Type B pancreatic cell (in vitro differentiated cells): Measurements from ENCODE around the gene GALC. TPM values are rescaled to one million over a fixed set of nuclear protein-coding genes. Genes with fewer than 3 reads are reported as not detected.

ENCODE experiments used
- DNase-seq: peaks from one replicate; pipeline ENCODE4 v3.0.0; 2021; ENCODE audit warnings: mixed read lengths; ENCODE audit not compliant: unreplicated experiment; ENCODE audit errors: extremely low spot score
- H3K27ac Mint-ChIP-seq: 2 replicates; pipeline ENCODE4 v1.8.0; 2021; ENCODE audit warnings: mild to moderate bottlenecking, mixed read lengths
- H3K27me3 Mint-ChIP-seq: 2 replicates; pipeline ENCODE4 v1.8.0; 2021; ENCODE audit warnings: mixed read lengths
- H3K36me3 Mint-ChIP-seq: 2 replicates; pipeline ENCODE4 v1.8.0; 2021; ENCODE audit warnings: mixed read lengths
- H3K4me1 Mint-ChIP-seq: one replicate; pipeline ENCODE4 v1.8.0; 2021; ENCODE audit warnings: mixed read lengths; ENCODE audit not compliant: unreplicated experiment
- H3K4me3 Mint-ChIP-seq: 2 replicates; pipeline ENCODE4 v1.8.0; 2021; ENCODE audit warnings: mild to moderate bottlenecking, mixed read lengths
- H3K9me3 Mint-ChIP-seq: 2 replicates; pipeline ENCODE4 v1.8.0; 2021; ENCODE audit warnings: mixed read lengths
- CTCF ChIP-seq: fragments of 200-600 bp; sonication (generic); conservative IDR thresholded peaks from 2 replicates; pipeline ENCODE4 v1.5.0; 2021; ENCODE audit warnings: antibody characterized with exemption, mild to moderate bottlenecking
- total RNA-seq: library from RNA; stranded (reverse); gene quantifications from 2 replicates; pipeline ENCODE4 v1.2.1, GENCODE V29; 2021; ENCODE audit warnings: low replicate concordance

Gene GALC
- total RNA-seq, 1 donor from 2014 or later, result 18.5 TPM

- H3K4me3 Mint-ChIP-seq, result no peak overlapping the region
- TF ChIP-seq CTCF, result no peak
- H3K4me1 Mint-ChIP-seq, result no peaks in the 10 kb centered on the region
- no peaks in the 10 kb centered on the region for H3K36me3 Mint-ChIP-seq
- H3K27ac Mint-ChIP-seq, result no peak overlapping the region
- H3K27me3 Mint-ChIP-seq, result peaks cover 8% of the 10 kb centered on the region
- no peak for DNase-seq
- no peaks in the 10 kb centered on the region for H3K9me3 Mint-ChIP-seq
These were observed 19.5 kb upstream of the GALC start for GRCh38 chr14:88012495-88012894.

DNA sequence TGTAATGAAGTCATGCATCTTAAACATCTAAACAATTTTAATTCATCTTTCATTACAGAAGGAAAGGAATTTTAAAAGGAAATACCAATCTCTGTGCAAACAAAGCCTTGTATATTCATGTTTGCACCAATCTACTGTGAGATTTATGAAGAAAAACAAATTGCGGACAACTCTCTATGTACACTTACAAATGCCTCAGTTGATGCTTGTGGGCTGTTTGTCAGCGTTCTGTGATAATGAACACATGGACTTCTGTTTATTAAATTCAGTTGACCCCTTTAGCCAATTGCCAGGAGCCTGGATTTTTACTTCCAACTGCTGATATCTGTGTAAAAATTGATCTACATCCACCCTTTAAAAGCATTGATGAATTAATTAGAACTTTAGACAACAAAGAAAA is 17.3 kb upstream of the GALC start:
- Mint-ChIP-seq H3K4me3 (no peak overlapping the region), H3K27me3 (peaks cover 8% of the 10 kb centered on the region), H3K36me3 (no peaks in the 10 kb centered on the region), H3K27ac (no peak overlapping the region), H3K9me3 (no peaks in the 10 kb centered on the region), H3K4me1 (no peaks in the 10 kb centered on the region)
- DNase-seq, result no peak
- TF ChIP-seq CTCF, result no peak

GRCh38 chr14:88009486-88009885 is 16.5 kb upstream of the GALC start:
- H3K27me3 Mint-ChIP-seq, result peaks cover 8% of the 10 kb centered on the region
- no peaks in the 10 kb centered on the region for H3K36me3 Mint-ChIP-seq
- no peak overlapping the region for H3K27ac Mint-ChIP-seq
- no peaks in the 10 kb centered on the region for H3K4me1 Mint-ChIP-seq
- H3K9me3 Mint-ChIP-seq, result no peaks in the 10 kb centered on the region
- TF ChIP-seq CTCF, result no peak
- no peak for DNase-seq
- no peak overlapping the region for H3K4me3 Mint-ChIP-seq

DNA sequence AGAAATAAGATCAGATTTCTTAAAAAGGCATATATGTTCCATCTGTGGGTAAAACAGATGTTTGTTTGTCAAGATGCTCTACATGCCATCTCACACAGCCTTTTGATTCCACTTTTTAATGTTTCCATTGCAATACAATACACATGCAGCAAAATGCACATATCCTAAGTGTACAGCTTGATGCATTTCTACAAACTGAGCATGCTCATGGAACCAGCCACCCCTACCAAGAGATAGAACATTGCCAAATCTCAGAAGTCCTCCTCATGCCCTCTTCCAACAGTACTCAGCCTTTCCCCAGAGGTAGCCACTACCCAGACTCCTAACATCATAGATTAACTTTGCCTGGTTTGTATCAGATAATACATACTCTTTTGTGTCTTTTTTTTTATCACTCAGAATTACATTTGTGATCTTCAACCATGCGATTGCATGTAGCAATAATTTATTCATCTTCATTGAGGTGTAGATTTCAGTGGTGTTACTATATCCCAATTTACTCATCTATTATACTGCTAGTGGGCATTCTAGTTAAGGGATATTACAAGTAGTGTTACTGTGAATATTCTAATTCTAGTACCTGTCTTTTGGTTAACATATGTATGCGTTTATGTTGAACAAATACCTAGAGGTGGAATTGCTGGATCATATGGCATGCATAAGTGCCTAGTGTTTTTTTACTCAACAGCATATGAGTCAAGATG is 15.2 kb upstream of the GALC start:
- H3K36me3 Mint-ChIP-seq, result no peaks in the 10 kb centered on the region
- no peaks in the 10 kb centered on the region for H3K9me3 Mint-ChIP-seq
- no peak for DNase-seq
- no peak for TF ChIP-seq CTCF
- no peaks in the 10 kb centered on the region for H3K4me1 Mint-ChIP-seq
- no peak overlapping the region for H3K27ac Mint-ChIP-seq
- H3K4me3 Mint-ChIP-seq, result no peak overlapping the region
- H3K27me3 Mint-ChIP-seq, result peaks cover 3% of the 10 kb centered on the region

DNA sequence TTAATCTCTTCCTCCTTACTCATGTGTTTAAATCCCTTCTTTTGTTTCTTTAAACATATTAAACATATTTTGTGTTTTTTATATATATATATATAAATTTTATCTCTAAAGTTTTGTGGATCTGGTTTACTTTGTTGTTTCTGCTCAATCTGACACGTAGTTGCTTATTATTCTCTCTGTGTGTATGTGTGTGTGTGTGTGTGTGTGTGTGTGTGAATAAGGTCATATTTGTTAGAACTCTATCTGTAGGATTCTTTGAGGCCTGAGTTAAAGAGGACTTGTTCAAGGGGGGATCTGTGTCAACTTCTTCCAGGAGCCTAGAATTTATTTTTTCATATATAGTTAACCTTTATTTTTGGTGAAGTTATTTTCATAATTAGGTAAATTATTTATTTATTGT is 14.6 kb upstream of the GALC start:
- Mint-ChIP-seq H3K4me3 (no peak overlapping the region), H3K36me3 (no peaks in the 10 kb centered on the region), H3K27ac (no peak overlapping the region), H3K27me3 (peaks cover 3% of the 10 kb centered on the region), H3K9me3 (no peaks in the 10 kb centered on the region), H3K4me1 (no peaks in the 10 kb centered on the region)
- no peak for DNase-seq
- no peak for TF ChIP-seq CTCF
